ENCODE data around the gene REC8. TPM values are rescaled to one million over a fixed set of nuclear protein-coding genes. Genes with fewer than 3 reads are reported as not detected.
A peak's percentile ranks its signal among the peaks of the same experiment; 100 is the strongest.

The REC8 gene
- total RNA-seq, 1 donor from 2014 or later = 46.3 TPM

DNA sequence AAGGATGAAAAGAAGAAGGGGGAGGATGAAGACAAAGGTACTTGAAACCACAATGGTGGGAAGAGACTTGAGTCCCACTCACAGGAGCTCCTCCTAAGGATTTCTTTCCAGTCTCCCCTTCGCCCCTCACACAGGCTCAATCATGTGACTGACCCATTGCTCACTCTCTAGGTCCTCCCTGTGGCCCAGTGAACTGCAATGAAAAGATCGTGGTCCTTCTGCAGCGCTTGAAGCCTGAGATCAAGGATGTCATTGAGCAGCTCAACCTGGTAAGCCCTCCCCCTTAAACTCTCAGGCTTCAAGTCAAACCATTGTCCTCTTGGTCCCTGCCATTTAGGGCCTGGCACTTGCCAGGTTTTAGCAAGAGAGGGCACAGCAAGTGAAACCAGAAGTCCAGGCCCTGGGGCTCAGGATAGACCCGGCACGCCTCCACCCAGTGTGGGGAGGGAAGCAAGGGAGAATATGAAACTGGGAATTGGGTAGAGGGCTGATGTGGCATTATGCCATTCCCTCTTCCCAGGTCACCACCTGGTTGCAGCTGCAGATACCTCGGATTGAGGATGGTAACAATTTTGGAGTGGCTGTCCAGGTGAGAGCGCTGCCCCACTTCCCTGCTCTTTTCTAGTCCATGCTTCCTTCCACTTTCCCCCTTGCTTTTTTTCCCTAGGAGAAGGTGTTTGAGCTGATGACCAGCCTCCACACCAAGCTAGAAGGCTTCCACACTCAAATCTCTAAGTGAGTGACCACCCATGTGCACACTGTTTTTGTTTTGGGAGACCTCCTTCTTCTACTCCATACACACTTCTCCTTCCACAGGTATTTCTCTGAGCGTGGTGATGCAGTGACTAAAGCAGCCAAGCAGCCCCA is 34.1 kb upstream of the REC8 start:
- no peak for DNase-seq (ENCODE audit: extremely low read depth, low read depth, low spot score)

DNA sequence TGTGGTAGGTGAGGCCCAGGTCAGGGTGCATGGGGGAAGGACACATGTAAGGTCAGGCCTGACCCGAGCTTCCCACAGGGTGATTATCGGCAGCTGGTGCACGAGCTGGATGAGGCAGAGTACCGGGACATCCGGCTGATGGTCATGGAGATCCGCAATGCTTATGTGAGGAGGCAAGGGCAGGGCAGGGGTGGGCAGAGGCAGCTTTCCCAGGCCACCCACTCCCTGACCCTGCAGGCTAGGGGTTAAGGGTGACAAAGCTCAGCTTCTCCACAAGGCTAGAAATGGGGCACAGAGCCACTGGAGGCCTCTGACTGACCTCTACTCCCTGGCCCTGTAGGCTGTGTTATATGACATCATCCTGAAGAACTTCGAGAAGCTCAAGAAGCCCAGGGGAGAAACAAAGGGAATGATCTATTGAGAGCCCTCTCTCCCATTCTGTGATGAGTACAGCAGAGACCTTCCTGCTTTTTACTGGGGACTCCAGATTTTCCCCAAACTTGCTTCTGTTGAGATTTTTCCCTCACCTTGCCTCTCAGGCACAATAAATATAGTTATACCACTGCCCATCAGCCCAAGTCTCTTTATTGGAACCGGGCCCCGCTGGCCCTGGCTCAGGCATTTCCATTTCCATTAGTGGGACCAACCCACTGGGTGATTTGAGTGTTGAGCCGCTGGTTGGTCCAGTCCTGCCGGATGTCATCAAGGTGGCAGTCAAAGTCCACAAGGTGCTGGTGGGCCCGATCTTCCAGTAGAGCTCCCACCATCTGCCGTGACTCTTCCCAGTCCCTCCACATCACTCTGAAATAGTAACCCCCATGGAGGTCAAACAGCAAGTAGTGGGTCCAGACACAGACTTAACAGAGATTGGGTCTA is 33.2 kb upstream of the REC8 start:
- no peak for DNase-seq (ENCODE audit: extremely low read depth, low read depth, low spot score)

DNA sequence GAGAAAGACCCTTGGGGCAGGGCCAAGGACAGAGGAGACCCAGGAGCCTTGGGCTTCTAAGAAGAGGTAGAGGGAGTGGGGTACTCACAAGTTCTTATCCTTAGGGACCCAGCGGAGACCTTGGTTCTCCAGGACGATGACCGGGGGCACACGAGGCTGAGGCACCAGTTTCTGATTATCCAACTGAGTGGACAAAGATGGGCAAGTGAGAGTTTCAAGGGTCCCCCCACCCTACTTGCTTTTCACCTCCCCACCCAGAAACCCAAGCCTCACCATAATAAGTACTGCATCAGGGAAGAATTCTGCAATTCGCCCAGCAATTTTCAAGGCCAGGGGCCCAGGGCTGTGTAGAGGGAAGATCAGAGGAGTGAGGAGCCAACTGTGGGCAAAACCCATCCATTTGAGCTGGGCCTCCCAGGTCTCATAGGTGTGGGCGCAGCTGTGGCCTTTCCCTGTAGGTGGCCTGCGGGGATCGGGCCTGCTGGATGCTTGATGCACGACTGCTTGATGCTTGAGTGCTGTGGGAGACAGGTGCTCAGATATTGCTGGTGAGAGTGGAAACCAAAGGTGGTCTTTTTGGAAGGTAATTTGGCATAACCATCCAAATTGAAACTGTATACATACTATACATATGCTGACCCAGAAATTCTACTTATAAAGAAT is 32.5 kb upstream of the REC8 start:
- no peak for DNase-seq (ENCODE audit: extremely low read depth, low read depth, low spot score)

DNA sequence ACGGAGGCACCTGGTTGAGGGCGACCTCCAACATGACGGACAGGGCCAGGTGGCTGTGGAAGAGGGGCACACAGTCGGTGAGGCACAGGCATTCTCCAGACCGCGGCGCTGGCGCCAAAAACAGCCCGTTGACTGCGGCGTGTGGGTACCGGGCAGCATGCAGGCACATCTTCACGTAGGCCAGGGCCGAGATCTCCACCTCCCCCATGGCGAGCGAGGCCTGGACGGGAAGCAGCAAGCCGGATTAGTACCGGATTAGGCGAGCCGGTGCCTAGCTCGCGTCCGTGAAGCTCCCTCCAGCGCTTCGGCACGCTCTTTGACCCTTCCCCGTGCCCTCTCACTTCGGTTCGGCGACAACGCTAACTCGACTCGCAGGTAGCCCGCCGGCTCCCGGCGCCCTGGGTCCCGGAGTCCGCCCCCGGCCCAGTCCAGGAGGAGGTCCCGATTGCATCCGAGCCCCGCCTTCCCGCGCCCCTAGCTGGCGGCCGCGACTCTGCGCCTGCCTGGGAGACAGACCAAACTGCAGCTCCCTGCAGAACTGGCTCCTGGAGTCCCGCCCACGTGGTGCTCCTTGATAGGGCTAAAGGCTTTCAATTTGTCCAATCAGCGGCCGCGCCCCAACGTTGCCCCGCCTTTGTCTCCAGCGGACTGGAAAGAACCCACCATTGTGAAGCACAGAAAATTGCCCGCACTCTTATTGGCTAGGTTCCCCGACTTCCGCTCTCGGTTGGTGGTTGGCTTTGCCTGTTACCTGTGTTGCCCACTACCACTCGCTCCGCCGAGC is 30.6 kb upstream of the REC8 start, which contains the start of gene EMC9:
TSS of gene EMC9 (minus strand) at position 495 of the 784 bp plus-strand sequence. CDS start at position 208, 287 bp downstream.
- DNase-seq (ENCODE audit: extremely low read depth, low read depth, low spot score) = peak; percentile 90

DNA sequence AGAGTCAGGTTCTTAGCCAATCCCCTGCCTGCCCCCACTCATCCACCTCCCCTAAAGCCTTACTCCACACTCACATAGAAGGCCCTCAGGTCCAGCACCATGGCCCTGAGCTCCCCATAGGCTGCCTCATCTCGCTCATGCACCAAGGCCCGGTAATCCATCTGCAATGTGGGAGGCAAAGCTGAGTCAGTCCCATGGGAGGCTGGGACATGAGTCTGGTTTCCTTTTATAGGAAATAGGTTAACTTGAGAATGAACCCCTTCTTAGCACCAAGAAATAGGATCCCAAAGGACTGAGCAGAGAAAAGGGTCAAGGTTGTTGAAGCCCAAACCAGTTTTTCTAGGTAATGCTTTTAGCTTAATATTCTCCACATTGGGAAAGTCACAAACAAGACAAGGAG is 28.4 kb upstream of the REC8 start:
- no peak for DNase-seq (ENCODE audit: extremely low read depth, low read depth, low spot score)

DNA sequence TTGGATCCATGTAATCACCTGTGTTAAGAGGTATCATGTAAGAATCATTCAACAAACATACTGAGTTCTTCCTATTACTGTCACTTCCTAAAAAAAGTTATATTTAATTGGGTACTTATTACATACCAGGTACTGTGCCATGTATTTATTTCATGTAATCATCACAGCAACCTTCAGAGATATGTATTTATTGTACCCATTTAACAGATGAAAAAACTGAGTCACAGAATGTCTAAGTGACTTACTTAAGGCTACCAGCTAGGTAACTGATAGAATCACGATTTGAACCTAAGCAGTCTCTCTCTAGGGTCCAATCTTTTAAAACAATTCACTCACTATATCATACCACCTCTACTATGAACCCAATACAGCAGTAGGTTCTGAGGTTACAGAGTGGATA is 27.4 kb upstream of the REC8 start:
- no peak for DNase-seq (ENCODE audit: extremely low read depth, low read depth, low spot score)

DNA sequence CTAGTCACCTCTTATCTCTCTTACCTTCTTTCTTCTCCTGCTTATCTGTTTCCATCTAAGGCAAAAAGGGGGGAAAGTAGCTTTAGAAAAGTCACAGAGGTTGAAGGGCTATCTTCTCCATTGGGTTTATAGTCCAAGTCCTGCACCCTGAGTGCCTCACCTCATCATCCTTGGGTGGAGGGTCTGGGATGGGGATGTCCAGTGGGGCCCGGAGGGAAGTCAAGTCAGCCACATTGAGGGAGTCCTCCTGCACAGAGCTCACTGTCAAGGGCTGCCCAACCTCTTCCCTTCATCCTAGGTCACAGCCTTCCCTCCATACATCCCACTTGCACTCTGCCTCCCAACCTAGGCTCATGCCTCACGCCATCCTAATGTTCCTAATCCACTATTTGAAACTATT is 26.7 kb upstream of the REC8 start:
- DNase-seq (ENCODE audit: extremely low read depth, low read depth, low spot score) = no peak

DNA sequence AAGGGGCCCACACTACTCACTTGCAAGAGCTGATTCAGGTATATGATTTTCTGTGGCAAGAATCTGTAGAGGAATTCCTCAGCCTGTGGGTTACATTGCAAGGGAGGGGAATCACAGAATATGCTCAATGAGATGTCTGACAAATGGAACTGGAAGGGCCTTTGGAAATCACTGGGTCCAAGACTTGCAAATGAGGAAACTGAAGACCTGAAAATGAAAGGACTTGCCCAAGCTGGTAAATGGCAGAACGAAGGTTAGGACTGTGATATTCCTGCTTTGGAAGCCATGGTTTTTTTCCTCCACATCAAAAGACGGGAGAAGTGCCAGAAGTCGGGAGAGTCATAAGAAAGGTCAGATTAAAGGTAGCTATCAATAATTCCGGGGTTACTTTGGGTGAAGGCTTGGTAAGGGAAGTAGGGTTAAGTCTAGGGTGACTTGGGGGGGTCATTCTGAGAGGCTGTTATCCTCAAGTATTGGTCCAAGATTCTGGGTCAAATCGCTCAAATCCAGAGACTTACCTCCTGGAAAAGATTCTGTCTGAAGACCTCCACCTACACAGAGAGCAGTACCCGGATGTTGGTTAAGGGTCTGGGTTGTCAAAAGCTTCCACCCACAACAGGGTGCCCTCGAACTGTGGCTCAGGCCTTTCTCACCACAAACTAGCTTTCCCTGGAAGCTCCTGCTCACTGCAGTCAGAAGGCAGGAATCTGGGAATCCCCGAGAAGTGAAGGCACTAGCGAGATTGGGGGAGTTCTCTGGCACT is 26.0 kb upstream of the REC8 start:
- peak; percentile 16 for DNase-seq (ENCODE audit: extremely low read depth, low read depth, low spot score)

DNA sequence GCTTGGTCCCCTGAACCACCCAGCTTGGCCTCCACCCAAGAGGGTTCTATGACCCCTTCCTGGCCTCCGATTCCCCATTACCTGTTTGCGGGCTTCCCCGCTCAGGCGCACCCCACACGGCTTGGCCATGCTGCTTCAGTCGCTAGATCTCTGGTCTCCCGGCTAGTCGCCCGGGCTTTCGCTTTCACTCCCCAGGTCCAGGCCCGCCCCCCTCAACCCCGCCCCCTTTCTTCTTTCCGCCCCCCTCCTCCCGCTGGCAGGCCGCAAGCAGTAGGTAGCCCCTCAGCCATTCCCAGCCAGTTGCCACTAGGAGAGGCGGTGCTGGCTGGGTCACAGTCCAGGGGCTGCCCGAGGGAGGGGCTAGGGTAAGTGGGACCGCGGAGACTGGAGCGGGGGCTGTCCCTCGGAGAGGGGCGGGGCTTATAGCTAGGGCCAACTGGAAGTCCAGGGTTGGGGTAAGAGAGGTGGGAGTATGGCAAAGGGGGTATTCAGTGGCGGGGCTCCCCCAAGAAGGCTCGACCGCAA is 25.4 kb upstream of the REC8 start, which contains the start of gene PSME2:
TSS of gene PSME2 (minus strand) at position 158 of the 525 bp plus-strand sequence. CDS start at position 129, 29 bp downstream.
- peak; percentile 65 for DNase-seq (ENCODE audit: extremely low read depth, low read depth, low spot score)

DNA sequence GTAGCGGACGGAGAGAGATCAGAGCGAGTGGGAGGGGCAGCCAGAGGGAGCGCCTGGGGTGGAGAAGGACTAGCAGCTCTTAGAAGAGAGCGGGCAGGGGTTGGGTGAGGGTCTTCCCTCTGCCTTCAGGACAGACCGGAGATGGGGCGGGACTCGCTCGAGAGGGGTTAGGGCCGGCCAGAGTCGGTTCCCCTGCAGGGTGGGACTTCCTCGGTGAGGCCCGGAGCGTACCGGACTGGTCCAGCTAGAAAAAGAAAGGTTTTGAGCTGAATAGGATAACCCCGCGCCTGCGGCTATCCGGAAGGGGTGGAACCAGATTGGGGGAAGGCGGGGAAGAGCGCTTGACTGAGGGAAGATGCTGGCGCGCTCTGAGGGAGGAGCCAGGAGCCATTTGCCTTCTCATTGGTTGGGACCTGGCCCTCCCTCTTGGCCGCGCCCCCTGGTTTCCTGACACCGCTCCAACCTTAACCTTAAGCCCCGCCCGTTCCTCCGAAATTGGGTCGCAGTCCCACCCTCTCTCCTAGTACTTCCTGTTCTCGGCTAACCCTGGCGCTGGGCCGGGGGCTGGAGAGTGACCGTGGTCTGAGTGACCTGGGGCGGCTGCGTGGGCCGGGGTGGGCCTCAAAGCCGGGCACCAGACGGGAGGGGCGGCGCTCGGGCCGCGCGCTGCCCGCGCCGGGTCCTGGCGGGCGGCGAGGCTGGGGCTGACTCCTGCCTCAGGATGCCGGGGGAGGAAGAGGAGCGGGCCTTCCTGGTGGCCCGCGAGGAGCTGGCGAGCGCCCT is 24.7 kb upstream of the REC8 start, which contains the start of gene RNF31:
TSS of gene RNF31 (plus strand) at position 521 of the 783 bp plus-strand sequence. CDS start at position 722, 201 bp downstream.
- DNase-seq (ENCODE audit: extremely low read depth, low read depth, low spot score) = peak; percentile 71

DNA sequence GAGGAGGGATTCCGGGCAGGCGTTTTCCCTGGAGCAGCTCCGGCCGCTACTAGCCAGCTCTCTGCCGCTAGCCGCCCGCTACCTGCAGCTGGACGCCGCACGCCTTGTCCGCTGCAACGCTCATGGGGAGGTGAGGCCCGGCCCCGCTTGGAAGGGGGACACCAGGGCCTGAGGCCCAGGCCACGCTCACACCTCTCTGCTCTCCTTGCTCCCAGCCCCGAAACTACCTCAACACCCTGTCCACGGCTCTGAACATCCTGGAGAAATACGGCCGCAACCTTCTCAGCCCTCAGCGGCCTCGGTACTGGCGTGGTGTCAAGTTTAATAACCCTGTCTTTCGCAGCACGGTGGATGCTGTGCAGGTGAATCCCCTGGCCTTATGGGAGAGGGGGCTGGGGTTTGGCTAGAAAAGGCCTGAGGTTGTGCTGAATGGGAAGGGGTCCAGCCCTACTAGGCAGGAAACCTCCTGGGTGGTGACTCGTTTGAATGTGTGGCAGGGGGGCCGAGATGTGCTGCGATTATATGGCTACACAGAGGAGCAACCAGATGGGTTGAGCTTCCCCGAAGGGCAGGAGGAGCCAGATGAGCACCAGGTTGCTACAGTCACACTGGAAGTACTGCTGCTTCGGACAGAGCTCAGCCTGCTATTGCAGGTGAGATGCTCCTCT is 24.0 kb upstream of the REC8 start:
- DNase-seq (ENCODE audit: extremely low read depth, low read depth, low spot score) = no peak

DNA sequence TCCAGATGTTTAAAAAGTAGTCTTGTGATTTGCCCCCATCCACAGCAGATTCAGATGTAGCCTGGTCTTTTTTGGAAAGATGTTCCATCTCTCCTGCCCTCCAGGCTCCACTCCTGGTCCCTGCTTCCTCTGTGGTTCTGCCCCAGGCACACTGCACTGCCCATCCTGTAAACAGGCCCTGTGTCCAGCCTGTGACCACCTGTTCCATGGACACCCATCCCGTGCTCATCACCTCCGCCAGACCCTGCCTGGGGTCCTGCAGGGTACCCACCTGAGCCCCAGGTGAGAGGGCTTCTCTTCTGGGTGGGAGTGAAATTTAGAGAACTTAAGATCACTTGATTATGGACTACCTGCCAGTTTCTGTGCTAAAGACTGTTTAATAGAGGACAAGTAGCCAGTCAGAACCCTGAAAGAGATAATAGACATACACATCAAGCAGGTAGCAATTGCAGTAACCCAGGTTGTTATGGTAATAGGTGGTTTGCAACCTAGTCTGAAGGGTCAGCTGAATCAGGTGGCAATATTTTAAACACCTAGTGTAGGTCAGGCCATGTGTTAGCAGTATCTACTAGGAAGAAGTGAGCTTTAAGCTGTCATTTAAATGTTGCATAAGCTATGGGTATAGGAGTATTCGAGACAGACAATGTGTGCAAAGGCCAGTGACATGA is 22.4 kb upstream of the REC8 start:
- DNase-seq (ENCODE audit: extremely low read depth, low read depth, low spot score) = no peak

DNA sequence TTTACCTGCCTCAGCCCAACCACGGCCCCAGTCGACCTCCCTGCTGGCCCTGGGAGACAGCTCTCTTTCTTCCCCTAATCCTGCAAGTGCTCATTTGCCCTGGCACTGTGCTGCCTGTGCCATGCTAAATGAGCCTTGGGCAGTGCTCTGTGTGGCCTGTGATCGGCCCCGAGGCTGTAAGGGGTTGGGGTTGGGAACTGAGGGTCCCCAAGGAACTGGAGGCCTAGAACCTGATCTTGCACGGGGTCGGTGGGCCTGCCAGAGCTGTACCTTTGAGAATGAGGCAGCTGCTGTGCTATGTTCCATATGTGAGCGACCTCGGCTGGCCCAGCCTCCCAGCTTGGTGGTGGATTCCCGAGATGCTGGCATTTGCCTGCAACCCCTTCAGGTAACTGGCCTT is 21.8 kb upstream of the REC8 start:
- DNase-seq (ENCODE audit: extremely low read depth, low read depth, low spot score) = no peak

DNA sequence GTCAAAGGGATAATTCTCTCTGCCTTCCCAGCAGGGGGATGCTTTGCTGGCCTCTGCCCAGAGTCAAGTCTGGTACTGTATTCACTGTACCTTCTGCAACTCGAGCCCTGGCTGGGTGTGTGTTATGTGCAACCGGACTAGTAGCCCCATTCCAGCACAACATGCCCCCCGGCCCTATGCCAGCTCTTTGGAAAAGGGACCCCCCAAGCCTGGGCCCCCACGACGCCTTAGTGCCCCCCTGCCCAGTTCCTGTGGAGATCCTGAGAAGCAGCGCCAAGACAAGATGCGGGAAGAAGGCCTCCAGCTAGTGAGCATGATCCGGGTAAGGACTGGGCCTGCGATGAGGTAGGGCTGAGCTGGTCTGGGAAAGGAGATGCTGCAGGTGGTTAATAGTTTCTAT is 21.3 kb upstream of the REC8 start:
- DNase-seq (ENCODE audit: extremely low read depth, low read depth, low spot score) = no peak

DNA sequence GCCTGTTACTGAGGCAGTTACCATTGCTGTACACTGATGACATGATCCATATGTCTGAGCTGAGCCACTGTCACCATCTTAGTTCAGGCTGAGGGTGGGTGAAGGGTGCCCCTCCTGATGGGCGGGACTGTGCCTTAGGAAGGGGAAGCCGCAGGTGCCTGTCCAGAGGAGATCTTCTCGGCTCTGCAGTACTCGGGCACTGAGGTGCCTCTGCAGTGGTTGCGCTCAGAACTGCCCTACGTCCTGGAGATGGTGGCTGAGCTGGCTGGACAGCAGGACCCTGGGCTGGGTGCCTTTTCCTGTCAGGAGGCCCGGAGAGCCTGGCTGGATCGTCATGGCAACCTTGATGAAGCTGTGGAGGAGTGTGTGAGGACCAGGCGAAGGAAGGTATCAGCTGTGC is 20.9 kb upstream of the REC8 start:
- no peak for DNase-seq (ENCODE audit: extremely low read depth, low read depth, low spot score)

DNA sequence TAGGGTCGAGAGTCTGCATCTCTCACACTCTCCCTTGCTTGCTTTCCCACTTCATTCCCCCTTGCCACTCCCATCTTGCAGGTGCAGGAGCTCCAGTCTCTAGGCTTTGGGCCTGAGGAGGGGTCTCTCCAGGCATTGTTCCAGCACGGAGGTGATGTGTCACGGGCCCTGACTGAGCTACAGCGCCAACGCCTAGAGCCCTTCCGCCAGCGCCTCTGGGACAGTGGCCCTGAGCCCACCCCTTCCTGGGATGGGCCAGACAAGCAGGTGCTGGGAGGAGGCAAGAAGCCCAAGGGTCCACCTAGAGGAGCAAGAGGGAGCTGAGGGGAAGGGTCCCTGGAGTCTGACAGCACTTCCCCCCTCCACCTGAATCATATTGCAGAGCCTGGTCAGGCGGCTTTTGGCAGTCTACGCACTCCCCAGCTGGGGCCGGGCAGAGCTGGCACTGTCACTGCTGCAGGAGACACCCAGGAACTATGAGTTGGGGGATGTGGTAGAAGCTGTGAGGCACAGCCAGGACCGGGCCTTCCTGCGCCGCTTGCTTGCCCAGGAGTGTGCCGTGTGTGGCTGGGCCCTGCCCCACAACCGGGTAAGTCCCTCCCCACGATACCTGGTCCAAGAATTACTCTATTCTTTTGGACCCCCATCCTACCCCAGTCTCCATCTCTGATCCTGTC is 20.3 kb upstream of the REC8 start:
- no peak for DNase-seq (ENCODE audit: extremely low read depth, low read depth, low spot score)

DNA sequence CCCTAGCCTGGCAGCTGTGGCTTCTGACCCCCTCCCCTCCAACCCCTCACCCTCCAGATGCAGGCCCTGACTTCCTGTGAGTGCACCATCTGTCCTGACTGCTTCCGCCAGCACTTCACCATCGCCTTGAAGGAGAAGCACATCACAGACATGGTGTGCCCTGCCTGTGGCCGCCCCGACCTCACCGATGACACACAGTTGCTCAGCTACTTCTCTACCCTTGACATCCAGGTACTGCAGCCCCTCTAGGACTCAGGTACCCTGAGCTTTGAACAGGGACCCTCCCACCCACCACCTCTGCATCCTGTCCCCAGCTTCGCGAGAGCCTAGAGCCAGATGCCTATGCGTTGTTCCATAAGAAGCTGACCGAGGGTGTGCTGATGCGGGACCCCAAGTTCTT is 16.8 kb upstream of the REC8 start:
- no peak for DNase-seq (ENCODE audit: extremely low read depth, low read depth, low spot score)
